ENCODE data around the gene NCBP2L. TPM values are rescaled to one million over a fixed set of nuclear protein-coding genes. Genes with fewer than 3 reads are reported as not detected.

The NCBP2L gene
- total and polyA plus RNA-seq, 5 experiments from 2014 or later, result 0.17 to 0.21 TPM; not detected in 3

Other genes starting within 250 kb of the NCBP2L start
- gene PRPS1, start 149.2 kb upstream of the NCBP2L start, total RNA-seq, result 10 to 100 TPM; 62.4 to 66.3 TPM
- 10 to 100 TPM; 53.8 to 61.6 (median 56.7) TPM for gene PRPS1, start 149.2 kb upstream of the NCBP2L start, polyA plus RNA-seq
- 100 to 1,000 TPM; 196 to 214 TPM for gene TSC22D3, start 1.9 kb upstream of the NCBP2L start, total RNA-seq
- gene TSC22D3, start 1.9 kb upstream of the NCBP2L start, polyA plus RNA-seq, result 100 to 1,000 TPM; 437 to 997 (median 737) TPM
- 10 to 100 TPM; 19.3 to 20.5 TPM for gene MID2, start 48.1 kb downstream of the NCBP2L start, total RNA-seq
- 10 to 100 TPM in 1 of 3 donors, 1 to 10 TPM in 2; 5.8 to 12.3 (median 7.1) TPM for gene MID2, start 48.1 kb downstream of the NCBP2L start, polyA plus RNA-seq
- not detected for gene TEX13B, start 204.6 kb downstream of the NCBP2L start, total RNA-seq
- gene TEX13B, start 204.6 kb downstream of the NCBP2L start, polyA plus RNA-seq, result not detected

All from naive thymus-derived CD8-positive, alpha-beta T cell (primary cell).